ENCODE results near the gene SLC22A14.
A peak's percentile ranks its signal among the peaks of the same experiment; 100 is the strongest.

SLC22A14 gene

GRCh38 chr3:38257583-38257982 lies 24.5 kb upstream of the SLC22A14 start:
- in situ Hi-C loops (cut with HindIII; ENCODE audit: low pct_unique_long_range_greater_than_20kb, low sequenced_read_pairs), result no loop called here
- TF ChIP-seq JUND (IDR thresholded peaks at IDR 0.05; ENCODE audit: low read depth), result no peak
- no peak for DNase-seq (ENCODE audit: low read depth in 1 of 2, low spot score in 1 of 2)

- TF ChIP-seq JUND (IDR thresholded peaks at IDR 0.05; ENCODE audit: low read depth), result no peak
- in situ Hi-C loops (cut with HindIII; ENCODE audit: low pct_unique_long_range_greater_than_20kb, low sequenced_read_pairs), result no loop called here
Measured at GRCh38 chr3:38260474-38260873, 21.6 kb upstream of the SLC22A14 start.

GRCh38 chr3:38264353-38264771 lies 17.7 kb upstream of the SLC22A14 start:
- no peak for DNase-seq (ENCODE audit: low read depth in 1 of 2, low spot score in 1 of 2)
- TF ChIP-seq JUND (IDR thresholded peaks at IDR 0.05; ENCODE audit: low read depth), result no peak
- in situ Hi-C loops (cut with HindIII; ENCODE audit: low pct_unique_long_range_greater_than_20kb, low sequenced_read_pairs), result no loop called here

More at GRCh38 chr3:38260474-38260873, 21.6 kb upstream of the SLC22A14 start:
- DNase-seq (ENCODE audit: low read depth in 1 of 2, low spot score in 1 of 2), result no peak

GRCh38 chr3:38264779-38265178 lies 17.3 kb upstream of the SLC22A14 start:
- no peak for DNase-seq (ENCODE audit: low read depth in 1 of 2, low spot score in 1 of 2)
- in situ Hi-C loops (cut with HindIII; ENCODE audit: low pct_unique_long_range_greater_than_20kb, low sequenced_read_pairs), result no loop called here

GRCh38 chr3:38265604-38266307 lies 16.3 kb upstream of the SLC22A14 start, which contains the start of gene SLC22A13:
Gene SLC22A13 (plus strand): TSS chr3:38265812. CDS start chr3:38265861, 49 bp downstream.
- in situ Hi-C loops (cut with HindIII; ENCODE audit: low pct_unique_long_range_greater_than_20kb, low sequenced_read_pairs), result no loop called here
- no peak for DNase-seq (ENCODE audit: low read depth in 1 of 2, low spot score in 1 of 2)
- no peak for TF ChIP-seq JUND (IDR thresholded peaks at IDR 0.05; ENCODE audit: low read depth)

More at GRCh38 chr3:38264779-38265178, 17.3 kb upstream of the SLC22A14 start:
- TF ChIP-seq JUND (IDR thresholded peaks at IDR 0.05; ENCODE audit: low read depth), result no peak

- no peak for DNase-seq (ENCODE audit: low read depth in 1 of 2, low spot score in 1 of 2)
- in situ Hi-C loops (cut with HindIII; ENCODE audit: low pct_unique_long_range_greater_than_20kb, low sequenced_read_pairs), result no loop called here
- no peak for TF ChIP-seq JUND (IDR thresholded peaks at IDR 0.05; ENCODE audit: low read depth)
Measured at GRCh38 chr3:38266810-38267209, 15.3 kb upstream of the SLC22A14 start.

GRCh38 chr3:38267662-38268061 lies 14.4 kb upstream of the SLC22A14 start:
- TF ChIP-seq JUND (IDR thresholded peaks at IDR 0.05; ENCODE audit: low read depth), result no peak
- in situ Hi-C loops (cut with HindIII; ENCODE audit: low pct_unique_long_range_greater_than_20kb, low sequenced_read_pairs), result no loop called here
- DNase-seq (ENCODE audit: low read depth in 1 of 2, low spot score in 1 of 2), result no peak

GRCh38 chr3:38268087-38268486 lies 14.0 kb upstream of the SLC22A14 start:
- DNase-seq (ENCODE audit: low read depth in 1 of 2, low spot score in 1 of 2), result no peak

GRCh38 chr3:38268522-38268921 lies 13.6 kb upstream of the SLC22A14 start:
- no peak for DNase-seq (ENCODE audit: low read depth in 1 of 2, low spot score in 1 of 2)
- in situ Hi-C loops (cut with HindIII; ENCODE audit: low pct_unique_long_range_greater_than_20kb, low sequenced_read_pairs), result no loop called here

More at GRCh38 chr3:38268087-38268486, 14.0 kb upstream of the SLC22A14 start:
- TF ChIP-seq JUND (IDR thresholded peaks at IDR 0.05; ENCODE audit: low read depth), result no peak
- in situ Hi-C loops (cut with HindIII; ENCODE audit: low pct_unique_long_range_greater_than_20kb, low sequenced_read_pairs), result no loop called here

GRCh38 chr3:38270606-38271005 lies 11.5 kb upstream of the SLC22A14 start:
- in situ Hi-C loops (cut with HindIII; ENCODE audit: low pct_unique_long_range_greater_than_20kb, low sequenced_read_pairs), result no loop called here
- TF ChIP-seq JUND (IDR thresholded peaks at IDR 0.05; ENCODE audit: low read depth), result no peak
- peak in 1 of 2 experiments; percentile 12 for DNase-seq (ENCODE audit: low read depth in 1 of 2, low spot score in 1 of 2)

More at GRCh38 chr3:38268522-38268921, 13.6 kb upstream of the SLC22A14 start:
- TF ChIP-seq JUND (IDR thresholded peaks at IDR 0.05; ENCODE audit: low read depth), result no peak

- in situ Hi-C loops (cut with HindIII; ENCODE audit: low pct_unique_long_range_greater_than_20kb, low sequenced_read_pairs), result no loop called here
- DNase-seq (ENCODE audit: low read depth in 1 of 2, low spot score in 1 of 2), result no peak
- no peak for TF ChIP-seq JUND (IDR thresholded peaks at IDR 0.05; ENCODE audit: low read depth)
Measured at GRCh38 chr3:38271553-38271952, 10.5 kb upstream of the SLC22A14 start.

- DNase-seq (ENCODE audit: low read depth in 1 of 2, low spot score in 1 of 2), result no peak
- in situ Hi-C loops (cut with HindIII; ENCODE audit: low pct_unique_long_range_greater_than_20kb, low sequenced_read_pairs), result no loop called here
- no peak for TF ChIP-seq JUND (IDR thresholded peaks at IDR 0.05; ENCODE audit: low read depth)
Measured at GRCh38 chr3:38274864-38275649, 7.0 kb upstream of the SLC22A14 start.

GRCh38 chr3:38275658-38276057 lies 6.4 kb upstream of the SLC22A14 start:
- TF ChIP-seq JUND (IDR thresholded peaks at IDR 0.05; ENCODE audit: low read depth), result no peak
- DNase-seq (ENCODE audit: low read depth in 1 of 2, low spot score in 1 of 2), result no peak
- in situ Hi-C loops (cut with HindIII; ENCODE audit: low pct_unique_long_range_greater_than_20kb, low sequenced_read_pairs), result no loop called here
